Adrenal gland (tissue), 12 donors: ENCODE measurements around the gene ANTXRL. TPM values are rescaled to one million over a fixed set of nuclear protein-coding genes. Genes with fewer than 3 reads are reported as not detected.
A peak's percentile ranks its signal among the peaks of the same experiment; 100 is the strongest.

Source experiments
- DNase-seq, 7 donors: peaks; one replicate each; pipeline ENCODE4 v3.0.0-alpha.2; 2019 to 2020
- H3K27ac ChIP-seq, 5 donors: fragments of 200-600 bp; sonication (generic) in 4 of 5; 1 replicate in 3 of 5; 2 replicates in 2 of 5; pipeline versions ENCODE4 v1.5.1 to v1.8.0; 2016 to 2020; ENCODE audit warnings: mild to moderate bottlenecking in 1 of 5
- H3K27me3 ChIP-seq: fragments of 200-600 bp; 2 replicates; pipeline ENCODE4 v1.8.0; 2021
- H3K36me3 ChIP-seq, 2 donors: fragments of 200-600 bp; replicated peaks in 1 of 2; 1 replicate in 1 of 2; 2 replicates in 1 of 2; pipeline versions ENCODE4 v1.5.1 to v1.8.0; 2018 to 2022
- H3K4me1 ChIP-seq, 2 donors: fragments of 200-600 bp; replicated peaks in 1 of 2; 1 replicate in 1 of 2; 2 replicates in 1 of 2; pipeline versions ENCODE4 v1.5.1 to v1.8.0; 2018 to 2021
- H3K4me3 ChIP-seq, 4 donors: fragments of 200-600 bp; sonication (generic) in 3 of 4; one replicate each; pipeline ENCODE4 v1.5.1; 2016 to 2018
- H3K9me3 ChIP-seq, 3 donors: fragments of 200-600 bp; sonication (generic) in 1 of 3; replicated peaks in 1 of 3; 1 replicate in 2 of 3; 2 replicates in 1 of 3; pipeline versions ENCODE4 v1.5.1 to v1.8.0; 2016 to 2021
- POLR2A ChIP-seq, 2 donors: fragments of 450-650 bp; IDR thresholded peaks; one replicate each; pipeline ENCODE4 v1.6.1; 2017; ENCODE audit warnings: antibody characterized with exemption in 2 of 2, mild to moderate bottlenecking in 2 of 2, moderate library complexity in 1 of 2
- WGBS, 4 donors: extraction: QIAGEN DNeasy Blood & Tissue Kit in 2 of 4; methylation state at CpG; one replicate each; pipeline versions ENCODE4 v1.1.5 to v1.1.7; 2013 to 2017; 5-methylcytosine and 5-hydroxymethylcytosine counted together
- intact Hi-C, 2 donors: fragments of 100-400 bp; cut with DNase I; formaldehyde crosslinking; loops; one replicate each; pipeline versions ENCODE4 v1.14.1 to v1.15.0; 2022 to 2023
- polyA plus RNA-seq, 3 donors: library from polyadenylated mRNA; stranded (reverse); fragments of 200-250 nt in 2 of 3; fragments of 350-450 nt in 1 of 3; fragmentation: Illumina TruSeq in 1 of 3; extraction: RNeasy Lipid Tissue Mini Kit (QIAGEN cat#74804) in 1 of 3; gene quantifications; one replicate each; pipeline ENCODE4 v1.2.3, GENCODE V29; 2013 to 2014
- total RNA-seq, 9 donors: library from RNA; depleted of rRNA in 4 of 9; stranded (reverse); fragments of >200 nt in 4 of 9; fragments of 120-200 nt in 1 of 9; fragmentation: NEBNext Ultra II Directional in 1 of 9; extraction: Animal tissue kit (Norgen Biotek cat#: 25700) in 1 of 9; gene quantifications; one replicate each; pipeline versions ENCODE4 v1.1.0 to v1.2.4, GENCODE V29; 2013 to 2023
- TF ChIP-seq, protein P1 (sequence below), 6 experiments: fragments of 450-650 bp in 4 of 6; fragments of 200-600 bp in 2 of 6; sonication (generic) in 1 of 6; IDR thresholded peaks; 1 replicate in 5 of 6; 2 replicates in 1 of 6; pipeline versions ENCODE4 v1.5.1 to v1.8.0; 2016 to 2021; ENCODE audit warnings: antibody characterized with exemption in 6 of 6, mild to moderate bottlenecking in 2 of 6, moderate library complexity in 1 of 6
- donor health status: healthy with polysubstance abuse.
- donor health status: Bipolar disorder and iron deficiency.
- donor health status: DM: yes; HTN: yes; CAD: no.
- donor health status: DM: no; HTN: no; CAD: no.
- donor health status: DM: no; HTN: no; CAD: no.
- donor health status: DM: yes; HTN: yes; CAD: no.

The ANTXRL gene
- total and polyA plus RNA-seq, 12 donors, result 0.11 to 1.3 (median 0.43) TPM; not detected in 6

DNA sequence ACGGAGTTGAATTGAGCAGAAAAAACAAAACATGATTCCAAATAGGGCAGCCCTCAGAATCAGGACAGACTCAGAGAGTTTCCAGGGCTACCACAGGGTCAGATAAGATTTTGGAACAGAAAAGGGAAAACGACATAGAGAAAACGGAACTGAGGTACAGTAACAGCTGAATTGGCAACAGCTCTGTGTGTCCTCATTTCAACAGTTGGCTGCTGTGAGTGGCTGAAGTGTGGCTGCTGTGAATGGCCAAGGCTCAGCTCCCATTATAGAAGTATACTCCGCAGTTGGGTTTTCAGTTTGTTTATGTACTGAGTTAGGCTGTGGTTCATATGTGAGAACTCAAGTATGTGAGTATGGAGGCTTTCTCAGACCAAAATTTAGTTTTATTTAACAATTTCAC, 32.0 kb downstream of the ANTXRL start:
- no peaks in the 10 kb centered on the region for H3K9me3 ChIP-seq
- no peaks in the 10 kb centered on the region for H3K36me3 ChIP-seq
- intact Hi-C loops, result no loop called here
- TF ChIP-seq POLR2A (IDR thresholded peaks at IDR 0.05), result no peak
- TF ChIP-seq, protein P1, sequence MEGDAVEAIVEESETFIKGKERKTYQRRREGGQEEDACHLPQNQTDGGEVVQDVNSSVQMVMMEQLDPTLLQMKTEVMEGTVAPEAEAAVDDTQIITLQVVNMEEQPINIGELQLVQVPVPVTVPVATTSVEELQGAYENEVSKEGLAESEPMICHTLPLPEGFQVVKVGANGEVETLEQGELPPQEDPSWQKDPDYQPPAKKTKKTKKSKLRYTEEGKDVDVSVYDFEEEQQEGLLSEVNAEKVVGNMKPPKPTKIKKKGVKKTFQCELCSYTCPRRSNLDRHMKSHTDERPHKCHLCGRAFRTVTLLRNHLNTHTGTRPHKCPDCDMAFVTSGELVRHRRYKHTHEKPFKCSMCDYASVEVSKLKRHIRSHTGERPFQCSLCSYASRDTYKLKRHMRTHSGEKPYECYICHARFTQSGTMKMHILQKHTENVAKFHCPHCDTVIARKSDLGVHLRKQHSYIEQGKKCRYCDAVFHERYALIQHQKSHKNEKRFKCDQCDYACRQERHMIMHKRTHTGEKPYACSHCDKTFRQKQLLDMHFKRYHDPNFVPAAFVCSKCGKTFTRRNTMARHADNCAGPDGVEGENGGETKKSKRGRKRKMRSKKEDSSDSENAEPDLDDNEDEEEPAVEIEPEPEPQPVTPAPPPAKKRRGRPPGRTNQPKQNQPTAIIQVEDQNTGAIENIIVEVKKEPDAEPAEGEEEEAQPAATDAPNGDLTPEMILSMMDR (IDR thresholded peaks at IDR 0.05), result no peak
- no peaks in the 10 kb centered on the region for H3K27me3 ChIP-seq
- no peak overlapping the region for H3K4me3 ChIP-seq
- peak in 5 of 7 donors; percentile 21 to 58 (median 41) for DNase-seq
- H3K4me1 ChIP-seq, result no peaks in the 10 kb centered on the region
- 27 to 43% (median 29%) methylated on average over 4 of the region's 4 CpGs for WGBS, 4 donors
- H3K27ac ChIP-seq, result no peak overlapping the region

DNA sequence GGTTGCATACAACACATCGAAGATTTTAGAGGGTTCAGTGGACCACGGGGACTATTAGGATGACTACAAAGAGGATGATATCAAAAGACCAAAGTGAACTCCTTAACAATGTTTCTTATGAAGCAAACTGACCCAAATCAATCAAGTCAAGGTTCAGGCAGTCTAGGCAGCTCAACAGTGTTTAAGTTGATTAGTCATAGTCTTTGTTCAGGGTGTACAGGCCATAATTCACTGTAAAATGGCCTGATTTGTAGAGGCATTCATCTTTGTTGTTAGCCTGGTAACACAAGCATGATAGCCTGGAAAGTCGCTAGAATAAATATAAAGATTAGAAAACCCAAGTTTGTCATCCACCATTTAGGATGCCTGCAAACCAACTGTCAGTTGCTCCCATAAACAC, 32.6 kb downstream of the ANTXRL start:
- DNase-seq, result no peak
- TF ChIP-seq, protein P1 (IDR thresholded peaks at IDR 0.05), result no peak
- TF ChIP-seq POLR2A (IDR thresholded peaks at IDR 0.05), result no peak
- Histone ChIP-seq H3K27me3 (no peaks in the 10 kb centered on the region), H3K27ac (no peak overlapping the region), H3K9me3 (no peaks in the 10 kb centered on the region), H3K36me3 (no peaks in the 10 kb centered on the region), H3K4me3 (no peak overlapping the region), H3K4me1 (no peaks in the 10 kb centered on the region)
- intact Hi-C loops, result no loop called here
- WGBS, 4 donors, result 52 to 73% (median 60%) methylated on average over 3 of the region's 3 CpGs

DNA sequence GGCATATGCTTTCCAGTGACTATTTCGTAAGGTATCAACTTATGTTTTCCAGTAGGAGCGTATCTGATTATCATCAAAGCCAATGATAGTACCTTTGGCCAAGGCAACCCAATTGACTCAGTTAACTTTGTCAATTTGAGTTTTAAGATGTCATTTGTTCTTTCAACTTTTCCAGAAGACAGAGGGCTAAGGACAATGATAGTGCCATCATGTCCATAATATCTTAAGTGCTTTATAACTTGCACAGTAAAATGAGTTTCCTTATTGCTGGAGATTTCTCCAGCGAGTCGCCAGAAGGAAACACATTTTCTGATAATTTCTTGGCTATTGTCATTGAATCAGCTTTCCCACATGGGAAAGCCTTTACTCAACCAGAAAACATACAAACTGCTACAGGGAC, 35.0 kb downstream of the ANTXRL start:
- 93 to 96% (median 96%) methylated on average over 4 of the region's 4 CpGs for WGBS, 4 donors

DNA sequence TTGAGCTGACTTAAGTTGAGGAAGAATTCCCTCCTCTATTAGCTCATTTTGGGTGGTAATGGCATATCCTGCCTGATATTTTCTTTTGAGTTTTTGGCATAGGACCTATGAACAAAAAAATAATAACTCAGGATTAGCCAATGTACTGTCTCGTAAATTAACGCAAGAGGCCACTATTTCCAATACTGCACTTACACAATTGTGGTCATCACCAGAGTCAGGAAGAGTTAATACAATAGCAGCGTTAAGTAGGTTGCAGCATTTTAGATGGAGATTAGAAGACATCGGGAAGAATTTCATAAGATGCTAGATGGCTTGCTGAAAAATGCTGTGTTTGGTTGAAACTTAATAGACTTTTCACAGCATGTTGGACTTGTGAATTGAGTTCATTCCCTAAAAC, 36.4 kb downstream of the ANTXRL start:
- no peak for TF ChIP-seq POLR2A (IDR thresholded peaks at IDR 0.05)
- TF ChIP-seq, protein P1 (IDR thresholded peaks at IDR 0.05), result no peak
- WGBS, 4 donors, result 78 to 92% (median 88%) methylated on average over 4 of the region's 4 CpGs
- DNase-seq, result no peak
- H3K4me3 ChIP-seq, result no peak overlapping the region
- no peaks in the 10 kb centered on the region for H3K27me3 ChIP-seq
- H3K4me1 ChIP-seq, result no peaks in the 10 kb centered on the region
- H3K27ac ChIP-seq, result no peak overlapping the region
- H3K9me3 ChIP-seq, result no peaks in the 10 kb centered on the region
- H3K36me3 ChIP-seq, result no peaks in the 10 kb centered on the region
- intact Hi-C loops, result no loop called here

More for the DNA sequence above, 35.0 kb downstream of the ANTXRL start:
- Histone ChIP-seq H3K27ac (no peak overlapping the region), H3K9me3 (no peaks in the 10 kb centered on the region), H3K36me3 (no peaks in the 10 kb centered on the region), H3K4me1 (no peaks in the 10 kb centered on the region), H3K27me3 (no peaks in the 10 kb centered on the region), H3K4me3 (no peak overlapping the region)
- intact Hi-C loops, result no loop called here
- DNase-seq, result no peak
- TF ChIP-seq POLR2A (IDR thresholded peaks at IDR 0.05), result no peak
- TF ChIP-seq, protein P1 (IDR thresholded peaks at IDR 0.05), result no peak
